ENCODE data around the gene PCNT.

DNA sequence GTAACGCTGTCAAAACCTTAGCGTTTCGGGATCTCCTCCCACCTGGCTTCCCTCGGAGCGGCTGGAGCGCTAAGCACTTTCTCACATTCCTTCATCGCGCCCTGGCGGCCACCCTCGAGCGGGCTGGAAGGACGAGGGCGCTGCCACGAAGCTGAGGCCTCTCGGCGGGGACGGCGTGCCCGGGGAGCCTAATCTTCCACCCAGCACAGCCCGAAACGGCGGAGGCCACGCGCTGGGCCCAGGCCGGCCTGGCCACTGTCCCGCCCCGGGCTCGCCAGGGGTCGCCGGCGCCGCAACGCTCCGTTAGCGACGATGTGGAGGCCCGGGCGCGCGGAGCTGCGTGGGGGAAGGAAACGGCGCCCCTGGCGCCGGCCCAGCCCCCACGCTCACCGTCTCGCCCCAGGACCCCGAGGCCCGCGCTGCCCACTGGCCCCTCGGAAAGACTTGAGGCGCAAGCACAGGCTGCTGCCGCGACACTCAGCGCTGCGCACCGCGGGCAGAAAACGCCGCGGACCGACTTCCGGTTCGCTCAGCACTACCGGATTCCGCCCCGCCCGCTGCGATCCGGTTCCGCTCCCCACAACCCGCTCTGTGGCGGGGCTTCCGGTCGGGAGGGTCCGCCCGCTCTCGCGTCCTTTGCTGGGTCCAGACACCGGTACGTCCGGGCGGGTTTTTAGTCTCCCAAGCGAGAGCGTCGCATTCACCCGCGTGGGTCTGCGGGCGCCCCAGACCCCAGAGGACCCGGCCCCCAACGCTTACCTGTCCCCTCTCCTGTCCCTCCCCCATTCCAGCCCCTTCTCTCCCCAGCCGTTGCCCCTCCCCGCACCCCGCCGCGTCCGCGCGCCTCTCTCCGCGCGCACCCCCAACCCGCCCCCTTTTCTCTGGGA is 38.0 kb upstream of the PCNT start, which contains the start of gene YBEY:
- TF ChIP-seq, protein P1, sequence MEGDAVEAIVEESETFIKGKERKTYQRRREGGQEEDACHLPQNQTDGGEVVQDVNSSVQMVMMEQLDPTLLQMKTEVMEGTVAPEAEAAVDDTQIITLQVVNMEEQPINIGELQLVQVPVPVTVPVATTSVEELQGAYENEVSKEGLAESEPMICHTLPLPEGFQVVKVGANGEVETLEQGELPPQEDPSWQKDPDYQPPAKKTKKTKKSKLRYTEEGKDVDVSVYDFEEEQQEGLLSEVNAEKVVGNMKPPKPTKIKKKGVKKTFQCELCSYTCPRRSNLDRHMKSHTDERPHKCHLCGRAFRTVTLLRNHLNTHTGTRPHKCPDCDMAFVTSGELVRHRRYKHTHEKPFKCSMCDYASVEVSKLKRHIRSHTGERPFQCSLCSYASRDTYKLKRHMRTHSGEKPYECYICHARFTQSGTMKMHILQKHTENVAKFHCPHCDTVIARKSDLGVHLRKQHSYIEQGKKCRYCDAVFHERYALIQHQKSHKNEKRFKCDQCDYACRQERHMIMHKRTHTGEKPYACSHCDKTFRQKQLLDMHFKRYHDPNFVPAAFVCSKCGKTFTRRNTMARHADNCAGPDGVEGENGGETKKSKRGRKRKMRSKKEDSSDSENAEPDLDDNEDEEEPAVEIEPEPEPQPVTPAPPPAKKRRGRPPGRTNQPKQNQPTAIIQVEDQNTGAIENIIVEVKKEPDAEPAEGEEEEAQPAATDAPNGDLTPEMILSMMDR (IDR thresholded peaks at IDR 0.05), result no peak
- no peak for TF ChIP-seq POLR2A (IDR thresholded peaks at IDR 0.05)

Measured in lower leg skin (tissue), 3 donors.